ENCODE data around the gene ZNF621. TPM values are rescaled to one million over a fixed set of nuclear protein-coding genes. Genes with fewer than 3 reads are reported as not detected.

ZNF621 gene
- total RNA-seq (22.8 TPM), polyA plus RNA-seq (10.9 TPM)

DNA sequence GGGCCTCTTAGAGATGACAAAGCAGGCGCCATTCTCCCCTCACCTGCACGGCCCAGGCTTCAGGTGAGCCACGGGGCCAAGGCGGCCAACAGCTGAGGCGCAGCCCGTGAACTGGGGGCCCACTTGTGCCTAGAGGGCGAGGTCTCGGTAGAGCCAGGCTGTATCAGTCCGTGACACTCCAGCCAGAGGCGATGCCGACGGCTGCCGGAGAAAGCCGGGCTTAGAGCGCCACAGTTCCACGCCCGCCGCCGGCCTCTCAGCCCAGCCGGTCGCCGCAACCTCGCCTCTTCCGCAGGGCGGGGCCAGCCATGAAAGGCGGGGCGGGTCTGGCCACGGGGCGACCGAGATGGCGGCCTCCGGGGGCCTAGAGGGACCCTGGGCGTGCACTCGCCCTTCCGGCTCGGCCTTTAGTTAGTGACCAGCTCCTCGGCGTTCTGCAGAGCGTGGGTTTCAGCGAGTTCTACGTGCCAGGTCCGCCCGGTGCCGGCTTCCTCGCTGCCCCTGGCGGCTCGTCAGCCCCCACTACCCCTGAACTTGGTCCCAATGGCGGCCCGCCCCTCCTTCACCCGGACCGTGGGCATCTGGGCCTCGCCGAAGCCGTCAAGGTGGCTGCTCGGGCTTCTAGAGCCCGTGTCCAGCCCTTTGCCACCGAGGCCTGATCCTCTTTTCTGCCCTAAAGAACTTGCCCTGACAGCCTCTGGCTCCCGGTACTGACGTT, at the start of gene ZNF621:
ZNF621 (plus strand) TSS at position 393 of the 718 bp plus-strand sequence. CDS start 881 bp downstream, outside the sequence.
- WGBS: under 1% methylated on average over 59 of the region's 59 CpGs
- Histone ChIP-seq H3K4me1 (ENCODE audit: insufficient read depth) (peaks cover 2% of the 10 kb centered on the region), H3K27ac (ENCODE audit: low read depth) (peak within 1 kb of the TSS; percentile 89), H3K36me3 (ENCODE audit: insufficient read depth) (no peaks in the 10 kb centered on the region), H3K4me3 (ENCODE audit: low read depth, low read length) (peak within 1 kb of the TSS; percentile 77)
- DNase-seq (ENCODE audit: extremely low spot score): no peak

DNA sequence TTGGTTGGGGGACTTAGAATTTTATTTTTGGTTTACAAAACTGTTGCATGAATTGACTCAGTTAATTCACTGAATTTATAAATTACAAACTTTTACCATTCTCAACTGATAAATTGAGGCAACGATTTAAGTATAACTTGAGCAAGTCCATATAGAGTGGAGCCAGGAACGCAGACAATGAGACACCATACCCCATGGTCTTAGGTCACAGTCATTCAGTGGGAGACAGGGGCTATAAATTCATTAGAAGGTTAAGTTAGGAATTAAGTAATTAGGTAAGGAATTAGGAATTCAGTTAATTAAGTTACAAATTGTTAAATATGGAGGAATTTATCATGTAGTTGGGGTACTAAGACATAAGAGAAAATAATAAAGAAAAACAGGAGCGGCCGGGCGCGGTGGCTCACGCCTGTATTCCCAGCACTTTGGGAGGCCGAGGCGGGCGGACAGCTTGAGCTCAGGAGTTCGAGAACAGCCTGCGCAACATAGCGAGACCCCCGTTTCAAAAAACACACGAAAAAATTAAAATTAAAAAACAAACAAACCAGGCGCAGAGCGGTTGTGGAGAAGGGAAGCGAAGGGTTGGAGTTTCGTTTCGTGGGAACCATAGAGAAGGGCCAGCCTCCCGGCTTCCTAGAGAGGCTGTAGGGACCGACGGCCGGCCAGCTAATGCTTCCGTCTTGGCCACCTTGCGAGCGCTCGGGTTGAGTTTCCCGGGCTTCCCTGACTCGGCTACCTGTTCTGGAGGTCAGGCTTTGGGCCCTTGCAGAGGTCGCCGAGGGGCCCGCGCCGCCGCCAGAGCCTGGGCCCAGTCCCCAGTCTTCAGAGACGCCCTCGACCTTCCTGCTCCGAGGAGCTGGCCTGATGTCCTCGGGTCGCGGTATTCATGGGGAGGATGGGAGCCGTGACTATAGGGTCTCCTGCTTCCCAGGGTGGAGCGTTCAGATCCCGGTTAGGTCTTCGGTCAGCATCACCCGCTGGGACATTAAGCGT, 48.0 kb upstream of the ZNF621 start, which contains the start of gene ZNF619:
ZNF619 (plus strand) TSS at position 645 of the 993 bp plus-strand sequence. CDS start 858 bp downstream, outside the sequence.
- H3K27ac ChIP-seq (ENCODE audit: low read depth): no peak within 1 kb of the TSS
- peak within 1 kb of the TSS; percentile 92 for H3K4me3 ChIP-seq (ENCODE audit: low read depth, low read length)
- peaks cover 3% of the 10 kb centered on the region for H3K36me3 ChIP-seq (ENCODE audit: insufficient read depth)
- H3K4me1 ChIP-seq (ENCODE audit: insufficient read depth): no peaks in the 10 kb centered on the region
- 11% methylated on average over 48 of the region's 48 CpGs for WGBS
- no peak for DNase-seq (ENCODE audit: extremely low spot score)

DNA sequence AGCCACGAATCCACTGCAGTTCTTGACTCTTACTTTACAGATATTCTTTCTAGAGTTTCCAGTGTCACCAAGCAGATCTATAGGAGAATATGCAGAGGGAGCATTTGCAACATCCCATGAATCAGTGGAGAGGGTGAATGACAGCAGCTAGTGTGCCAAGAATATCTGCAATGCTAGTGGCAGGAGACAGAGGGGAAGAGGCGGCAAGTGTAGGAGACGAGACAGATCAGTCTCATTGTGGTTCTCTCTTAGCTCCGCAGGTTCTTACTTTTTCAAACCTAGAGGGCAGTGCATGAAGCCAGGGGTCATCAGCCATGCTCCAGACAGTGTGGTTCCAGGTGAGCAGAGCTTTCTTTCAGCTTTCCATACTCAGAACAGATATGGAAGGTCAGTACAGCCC, 47.1 kb upstream of the ZNF621 start:
- no peak for DNase-seq (ENCODE audit: extremely low spot score)
- 55% methylated on average over 4 of the region's 4 CpGs for WGBS
- H3K4me1 ChIP-seq (ENCODE audit: insufficient read depth): no peaks in the 10 kb centered on the region
- H3K4me3 ChIP-seq (ENCODE audit: low read depth, low read length): peak overlapping the region; percentile 92
- peaks cover 7% of the 10 kb centered on the region for H3K36me3 ChIP-seq (ENCODE audit: insufficient read depth)
- H3K27ac ChIP-seq (ENCODE audit: low read depth): no peak overlapping the region

DNA sequence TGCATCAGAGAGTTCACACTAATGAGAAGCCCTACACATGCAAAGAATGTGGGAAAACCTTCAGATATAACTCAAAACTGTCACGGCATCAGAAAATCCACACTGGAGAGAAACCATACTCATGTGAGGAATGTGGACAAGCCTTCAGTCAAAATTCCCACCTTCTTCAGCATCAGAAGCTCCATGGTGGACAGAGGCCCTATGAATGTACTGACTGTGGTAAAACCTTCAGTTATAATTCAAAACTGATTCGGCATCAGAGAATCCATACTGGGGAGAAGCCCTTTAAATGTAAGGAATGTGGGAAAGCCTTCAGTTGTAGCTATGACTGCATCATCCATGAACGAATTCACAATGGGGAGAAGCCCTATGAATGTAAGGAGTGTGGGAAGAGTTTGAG, 37.6 kb upstream of the ZNF621 start:
- no peak overlapping the region for H3K27ac ChIP-seq (ENCODE audit: low read depth)
- peaks cover 6% of the 10 kb centered on the region for H3K36me3 ChIP-seq (ENCODE audit: insufficient read depth)
- WGBS: 97% methylated on average over 3 of the region's 3 CpGs
- no peaks in the 10 kb centered on the region for H3K4me1 ChIP-seq (ENCODE audit: insufficient read depth)
- no peak for DNase-seq (ENCODE audit: extremely low spot score)
- no peak overlapping the region for H3K4me3 ChIP-seq (ENCODE audit: low read depth, low read length)

DNA sequence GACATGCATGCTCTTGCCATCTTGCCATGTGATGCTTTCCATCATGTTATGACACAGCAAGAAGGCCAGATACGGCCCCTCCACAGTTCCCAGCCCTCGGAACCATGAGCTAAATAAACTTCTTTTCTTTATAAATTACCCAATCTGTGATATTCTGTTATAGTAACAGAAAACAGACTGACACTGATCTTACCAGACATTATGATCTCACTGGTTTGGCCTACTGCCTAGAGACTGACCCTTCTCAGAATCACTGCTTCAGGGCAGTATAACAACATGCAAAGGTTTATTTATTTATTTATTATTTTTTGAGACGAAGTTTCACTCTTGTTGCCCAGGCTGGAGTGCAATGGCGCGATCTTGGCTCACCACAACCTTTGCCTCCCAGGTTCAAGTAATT, 33.8 kb upstream of the ZNF621 start:
- Histone ChIP-seq H3K4me3 (ENCODE audit: low read depth, low read length) (no peak overlapping the region), H3K27ac (ENCODE audit: low read depth) (no peak overlapping the region), H3K36me3 (ENCODE audit: insufficient read depth) (peaks cover 5% of the 10 kb centered on the region), H3K4me1 (ENCODE audit: insufficient read depth) (no peaks in the 10 kb centered on the region)
- DNase-seq (ENCODE audit: extremely low spot score): no peak
- WGBS: 84% methylated on average over 5 of the region's 5 CpGs

DNA sequence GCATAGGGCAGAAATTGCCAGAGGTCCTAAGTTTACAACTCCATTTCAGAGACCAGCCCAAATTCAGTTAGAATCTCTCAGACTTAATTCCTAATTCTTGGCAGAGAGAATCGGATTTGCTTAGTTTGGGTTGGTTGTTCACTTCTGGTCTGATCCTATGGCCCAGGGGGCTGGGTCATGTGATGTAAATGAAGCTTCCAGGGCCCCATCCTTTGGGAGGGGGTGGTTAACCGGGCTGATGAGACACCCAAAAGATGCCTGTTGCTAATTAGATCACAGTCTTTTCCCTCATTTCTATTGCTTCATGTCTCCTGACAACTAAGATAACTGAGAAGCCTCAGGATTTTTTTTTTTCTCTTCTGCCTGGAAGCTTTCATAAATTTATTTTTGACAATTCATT, 30.1 kb upstream of the ZNF621 start:
- Histone ChIP-seq H3K27ac (ENCODE audit: low read depth) (no peak overlapping the region), H3K4me1 (ENCODE audit: insufficient read depth) (no peaks in the 10 kb centered on the region), H3K36me3 (ENCODE audit: insufficient read depth) (no peaks in the 10 kb centered on the region), H3K4me3 (ENCODE audit: low read depth, low read length) (no peak overlapping the region)
- DNase-seq (ENCODE audit: extremely low spot score): no peak
- WGBS: 32% methylated on average over 2 of the region's 2 CpGs

DNA sequence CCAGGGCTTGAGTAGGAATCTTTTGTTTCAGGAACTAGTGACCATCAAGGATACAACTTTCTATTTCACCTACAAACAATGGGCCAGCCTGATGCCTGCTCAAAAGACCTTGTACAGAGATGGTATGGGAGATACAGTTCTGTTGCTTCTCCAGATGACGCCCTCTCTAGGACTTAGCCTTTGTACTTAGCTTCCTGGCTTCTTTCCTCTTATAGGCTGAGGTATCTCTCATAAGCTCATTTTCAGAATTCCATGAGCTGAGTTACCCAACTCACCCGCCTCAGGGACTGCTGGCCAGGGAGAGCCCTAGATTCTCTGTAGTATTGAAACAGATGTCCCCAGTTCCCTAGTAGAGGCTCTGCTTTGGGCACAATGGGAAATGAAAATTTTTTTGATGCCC, 27.5 kb upstream of the ZNF621 start:
- H3K27ac ChIP-seq (ENCODE audit: low read depth): no peak overlapping the region
- H3K36me3 ChIP-seq (ENCODE audit: insufficient read depth): no peaks in the 10 kb centered on the region
- WGBS: 94% methylated on average over 2 of the region's 2 CpGs
- H3K4me3 ChIP-seq (ENCODE audit: low read depth, low read length): no peak overlapping the region
- no peaks in the 10 kb centered on the region for H3K4me1 ChIP-seq (ENCODE audit: insufficient read depth)
- no peak for DNase-seq (ENCODE audit: extremely low spot score)

DNA sequence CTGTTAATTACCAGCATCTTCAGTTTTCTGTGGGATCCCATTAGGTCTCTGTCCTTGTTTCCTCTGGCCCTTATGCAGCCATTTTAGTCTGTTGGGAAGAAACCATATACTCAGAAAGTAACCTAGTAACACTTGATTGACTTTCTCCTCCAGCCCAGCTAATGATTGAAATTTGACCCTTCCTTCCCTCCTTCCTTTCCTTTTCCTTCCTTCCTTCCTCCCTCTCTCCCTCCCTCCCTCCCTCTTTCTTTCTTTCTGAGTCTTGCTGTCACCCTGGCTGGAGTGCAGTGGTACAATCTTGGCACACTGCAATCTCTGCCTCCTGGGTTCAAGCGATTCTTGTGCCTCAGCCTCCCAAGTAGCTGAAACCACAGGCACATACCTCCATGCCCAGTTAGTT, 24.8 kb upstream of the ZNF621 start:
- Histone ChIP-seq H3K36me3 (ENCODE audit: insufficient read depth) (no peaks in the 10 kb centered on the region), H3K27ac (ENCODE audit: low read depth) (no peak overlapping the region), H3K4me1 (ENCODE audit: insufficient read depth) (no peaks in the 10 kb centered on the region), H3K4me3 (ENCODE audit: low read depth, low read length) (no peak overlapping the region)
- 95% methylated on average over 1 of the region's 1 CpG for WGBS
- DNase-seq (ENCODE audit: extremely low spot score): no peak

DNA sequence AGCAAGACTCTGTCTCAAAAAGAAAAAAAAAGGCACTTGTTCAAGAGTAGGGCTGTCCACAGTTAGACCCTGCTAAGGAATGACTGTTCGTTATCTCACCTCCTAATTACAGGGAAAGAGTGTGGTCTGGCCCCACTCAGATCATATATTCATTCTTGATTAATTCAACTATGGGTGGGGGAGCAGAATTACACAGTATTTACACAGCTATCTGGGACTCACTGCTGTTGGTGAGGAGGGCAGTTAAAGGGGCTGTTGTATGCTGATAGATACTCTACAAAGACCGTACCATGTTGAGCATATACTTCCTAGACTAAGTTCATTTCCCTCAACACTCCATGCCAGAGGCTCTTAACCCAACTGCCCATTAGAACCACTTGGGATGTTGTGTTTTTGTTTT, 22.7 kb upstream of the ZNF621 start:
- Histone ChIP-seq H3K36me3 (ENCODE audit: insufficient read depth) (no peaks in the 10 kb centered on the region), H3K4me1 (ENCODE audit: insufficient read depth) (no peaks in the 10 kb centered on the region), H3K4me3 (ENCODE audit: low read depth, low read length) (no peak overlapping the region), H3K27ac (ENCODE audit: low read depth) (no peak overlapping the region)
- 92% methylated on average over 2 of the region's 2 CpGs for WGBS
- DNase-seq (ENCODE audit: extremely low spot score): no peak

DNA sequence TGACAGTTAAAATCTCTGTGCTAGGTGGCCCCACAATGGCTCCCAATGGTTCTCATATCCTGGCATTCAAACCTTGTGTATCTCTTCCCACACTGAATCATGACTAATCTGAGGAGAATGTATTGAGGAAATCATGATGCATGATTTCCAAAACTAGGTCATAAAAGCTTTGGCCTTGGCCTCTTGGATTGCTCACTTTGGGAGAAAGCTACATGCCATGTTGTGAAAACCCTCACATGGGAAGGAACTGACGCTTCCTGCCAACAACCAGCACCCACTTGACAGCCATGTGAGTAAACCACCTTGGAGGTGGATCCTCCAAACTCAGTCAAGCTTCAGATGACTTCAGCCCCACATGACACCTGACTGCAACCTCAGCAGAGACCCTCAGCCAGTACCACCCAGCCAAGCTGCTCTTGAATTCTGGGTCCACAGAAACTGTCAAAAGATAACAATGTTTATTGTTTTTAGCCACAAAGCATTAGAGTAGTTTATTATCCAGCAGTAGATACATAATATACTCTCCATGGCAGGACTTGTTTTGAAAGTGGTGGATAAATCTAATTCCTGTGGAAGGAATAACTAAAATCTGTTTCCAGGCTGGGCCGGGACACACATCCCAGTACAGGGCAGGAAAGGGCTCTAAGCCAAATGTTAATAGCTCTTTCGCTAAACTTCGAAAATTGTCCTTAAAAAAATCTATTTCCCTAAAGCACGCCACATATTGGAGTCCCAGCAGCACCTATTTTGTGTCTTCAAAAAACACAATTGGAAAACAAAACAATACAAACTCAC, 19.9 kb upstream of the ZNF621 start:
- H3K27ac ChIP-seq (ENCODE audit: low read depth): no peak overlapping the region
- H3K4me3 ChIP-seq (ENCODE audit: low read depth, low read length): no peak overlapping the region
- no peaks in the 10 kb centered on the region for H3K36me3 ChIP-seq (ENCODE audit: insufficient read depth)
- WGBS: 66% methylated on average over 5 of the region's 5 CpGs
- no peaks in the 10 kb centered on the region for H3K4me1 ChIP-seq (ENCODE audit: insufficient read depth)
- DNase-seq (ENCODE audit: extremely low spot score): no peak

DNA sequence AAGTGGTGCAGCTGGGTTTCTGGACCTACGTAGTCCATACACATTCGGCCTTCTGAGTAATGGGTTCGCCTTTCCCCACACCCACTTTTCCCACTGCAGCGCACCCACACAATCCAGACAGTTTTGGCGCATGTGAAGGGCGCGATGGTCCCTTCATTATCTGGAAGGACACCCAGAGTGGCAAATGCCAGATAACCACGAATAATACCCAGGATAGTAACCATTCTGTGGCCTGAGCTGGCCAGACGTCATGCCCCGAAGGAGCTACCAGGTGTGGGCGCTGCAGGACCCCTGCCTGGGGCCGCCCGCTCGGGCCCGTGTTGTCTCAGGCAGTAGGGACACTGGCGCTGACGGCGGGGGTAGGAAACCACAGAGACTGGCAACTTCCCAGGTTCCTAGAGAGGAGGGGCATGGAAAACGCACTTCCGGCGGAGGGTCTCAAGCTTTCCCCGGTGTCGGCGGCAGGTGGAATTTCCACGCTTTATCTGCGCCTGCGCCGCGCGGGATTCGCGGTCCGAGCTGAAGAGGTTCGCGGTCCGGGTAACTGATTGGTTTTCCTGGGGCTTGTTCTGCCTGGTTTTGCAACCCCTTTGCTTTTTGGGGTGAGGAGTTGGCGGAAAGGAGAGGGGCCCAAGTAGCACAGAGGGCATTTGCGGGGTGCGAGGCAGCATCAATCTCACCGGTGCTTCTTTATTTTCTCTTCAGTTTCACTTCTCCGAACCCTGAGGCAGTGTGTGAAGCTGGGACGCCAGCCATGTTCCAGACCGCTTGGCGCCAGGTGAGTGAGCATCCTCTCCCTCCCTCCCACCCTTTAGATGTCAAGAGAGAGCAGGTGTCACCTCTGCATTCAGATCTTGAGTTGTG, 18.9 kb upstream of the ZNF621 start, which contains the start of gene ZNF620:
ZNF620 (plus strand) TSS at position 441 of the 864 bp plus-strand sequence; CDS start at position 755, 314 bp downstream.
- Histone ChIP-seq H3K4me1 (ENCODE audit: insufficient read depth) (no peaks in the 10 kb centered on the region), H3K36me3 (ENCODE audit: insufficient read depth) (no peaks in the 10 kb centered on the region), H3K4me3 (ENCODE audit: low read depth, low read length) (peak within 1 kb of the TSS; percentile 48), H3K27ac (ENCODE audit: low read depth) (peak within 1 kb of the TSS; percentile 27)
- peak; percentile 76 for DNase-seq (ENCODE audit: extremely low spot score)
- 6% methylated on average over 44 of the region's 44 CpGs for WGBS

DNA sequence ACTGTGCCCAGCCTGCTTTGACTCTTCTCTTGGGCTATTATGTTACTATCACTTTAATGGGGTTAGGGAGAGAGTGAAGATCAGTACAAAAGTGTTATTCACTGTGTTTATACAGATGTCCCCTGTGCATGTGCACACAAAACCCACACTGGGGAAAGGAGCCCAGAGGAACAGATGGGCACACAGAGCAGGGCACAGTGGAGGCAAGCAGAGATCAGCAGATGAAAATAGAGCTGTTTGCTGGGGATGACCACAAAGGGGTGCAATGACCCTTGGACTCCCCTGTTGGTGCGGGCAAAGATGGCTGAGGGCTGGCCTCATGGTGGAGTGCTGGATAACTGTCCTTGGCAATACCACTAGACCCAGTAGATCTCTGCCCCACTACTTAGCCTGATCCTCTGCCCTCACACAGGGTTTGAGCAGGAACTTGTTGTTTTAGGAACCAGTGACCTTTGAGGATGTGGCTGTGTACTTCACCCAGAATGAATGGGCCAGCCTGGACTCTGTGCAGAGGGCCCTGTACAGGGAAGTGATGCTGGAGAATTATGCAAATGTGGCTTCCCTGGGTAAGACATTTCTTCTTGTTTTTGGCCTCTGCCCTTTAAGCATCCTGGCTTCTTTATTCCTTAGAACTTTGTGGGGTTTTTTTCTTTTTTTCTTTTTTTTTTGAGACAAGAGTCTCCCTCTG, 13.6 kb upstream of the ZNF621 start:
- DNase-seq (ENCODE audit: extremely low spot score): no peak
- Histone ChIP-seq H3K4me3 (ENCODE audit: low read depth, low read length) (no peak overlapping the region), H3K4me1 (ENCODE audit: insufficient read depth) (no peaks in the 10 kb centered on the region), H3K36me3 (ENCODE audit: insufficient read depth) (no peaks in the 10 kb centered on the region), H3K27ac (ENCODE audit: low read depth) (no peak overlapping the region)
- 90% methylated on average over 1 of the region's 1 CpG for WGBS

Data from urinary bladder (tissue), 4 donors.